NCI-H2029 (cell line): ENCODE data around the gene S100A10.
A peak's percentile ranks its signal among the peaks of the same experiment; 100 is the strongest.

ENCODE experiments used
- DNase-seq: peaks from one replicate; lab custom pipeline; 2025; lab: John Stamatoyannopoulos, UW

S100A10 gene

DNA sequence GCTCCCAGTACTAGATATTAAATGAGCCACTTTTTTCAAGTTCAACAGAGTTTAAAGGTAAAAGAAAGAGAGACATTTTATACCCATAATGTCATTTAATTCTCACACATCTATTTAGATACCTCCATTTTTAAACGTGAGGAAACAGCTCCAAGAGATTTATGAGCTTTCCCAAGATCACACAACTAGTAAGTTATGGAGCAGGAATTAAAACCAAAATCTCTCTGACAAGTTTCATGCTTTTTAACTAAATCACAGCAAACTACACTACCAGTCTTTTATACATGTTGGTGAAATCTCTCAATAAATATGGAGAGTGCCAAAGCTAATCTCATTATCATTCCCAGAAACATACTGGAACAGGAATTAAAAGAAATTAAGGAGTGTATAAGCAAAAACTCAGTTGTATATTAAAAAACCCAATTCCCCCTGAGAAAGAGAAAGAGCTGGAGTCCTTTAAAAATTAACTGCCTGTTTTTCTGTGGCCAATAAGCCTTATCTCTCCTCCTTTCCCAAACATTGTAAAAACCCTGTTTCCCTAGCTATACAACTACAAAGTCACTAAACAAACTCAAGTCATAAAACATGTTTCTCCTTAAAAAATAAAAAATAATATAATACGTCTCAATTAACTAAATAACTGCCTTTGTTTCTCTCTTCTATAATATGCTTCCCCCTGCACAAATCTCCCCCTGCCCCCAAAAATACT lies 57.6 kb downstream of the S100A10 start:
- DNase-seq: no peak

DNA sequence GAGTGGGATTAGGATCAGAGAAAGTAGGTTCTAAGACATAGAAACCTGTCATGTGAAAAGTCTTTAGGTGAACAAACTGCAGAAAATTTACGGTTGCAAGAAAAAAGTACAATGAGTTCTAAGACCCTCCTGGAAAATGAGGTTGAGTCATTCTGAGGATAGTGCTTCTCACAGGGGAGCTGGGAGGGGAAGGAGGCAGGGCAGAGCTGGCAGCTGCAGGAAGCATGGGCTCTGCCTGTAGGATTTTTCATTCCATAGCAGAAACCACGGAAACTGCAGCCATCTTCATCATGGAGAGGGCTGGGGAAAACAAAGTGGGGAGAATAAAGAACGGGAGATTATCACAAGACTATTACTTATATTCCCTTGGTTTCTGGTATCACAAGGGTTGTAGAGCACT lies 58.5 kb downstream of the S100A10 start:
- no peak for DNase-seq

DNA sequence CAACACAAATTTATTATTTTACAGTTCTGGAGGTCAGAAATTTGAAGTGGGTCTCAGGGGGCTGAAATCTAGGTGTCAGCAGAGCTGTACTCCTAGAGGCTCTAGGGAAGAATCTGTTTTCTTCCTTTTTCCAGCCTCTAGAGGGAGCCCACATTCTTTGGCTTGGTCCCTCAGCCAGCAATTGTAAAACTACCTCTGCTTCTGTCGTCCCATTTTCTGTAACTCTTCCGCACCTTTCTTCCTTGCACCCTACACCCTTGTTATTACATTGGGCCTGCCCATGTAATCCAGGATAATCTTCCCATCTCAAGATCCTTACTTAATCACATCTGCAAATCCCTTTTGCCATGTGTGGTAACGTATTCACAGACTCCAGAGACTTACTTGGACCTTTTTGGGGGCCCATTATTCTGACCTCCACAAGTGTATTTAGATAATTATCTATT lies 59.6 kb downstream of the S100A10 start:
- DNase-seq: peak; percentile 6
